Osteoblast (primary cell): ENCODE measurements around the gene NPNT. TPM values are rescaled to one million over a fixed set of nuclear protein-coding genes. Genes with fewer than 3 reads are reported as not detected.

ENCODE experiments used
- DNase-seq: peaks from one replicate; pipeline ENCODE4 v3.0.0; 2011; ENCODE audit warnings: low spot score, mixed read lengths; ENCODE audit not compliant: insufficient read length; ENCODE audit errors: missing footprints
- H2AFZ ChIP-seq: 2 replicates; pipeline ENCODE4 v1.6.0; 2011; ENCODE audit warnings: mild to moderate bottlenecking, low read length
- H3K27ac ChIP-seq: 2 replicates; pipeline ENCODE4 v1.5.1; 2011; ENCODE audit warnings: mild to moderate bottlenecking, low read depth, low read length, moderate library complexity
- H3K27me3 ChIP-seq: 2 replicates; pipeline ENCODE4 v1.6.0; 2012; ENCODE audit warnings: mild to moderate bottlenecking, control low read depth, inconsistent platforms, low read length, moderate library complexity; ENCODE audit not compliant: insufficient read depth
- H3K36me3 ChIP-seq: 2 replicates; pipeline ENCODE4 v1.5.1; 2011; ENCODE audit warnings: mild to moderate bottlenecking, low read length, control low read depth, moderate library complexity; ENCODE audit not compliant: insufficient read depth
- H3K4me1 ChIP-seq: 2 replicates; pipeline ENCODE4 v1.5.1; 2011; ENCODE audit warnings: mild to moderate bottlenecking, low read length, control low read depth, moderate library complexity; ENCODE audit not compliant: insufficient read depth
- H3K4me2 ChIP-seq: 2 replicates; pipeline ENCODE4 v1.6.0; 2011; ENCODE audit warnings: mild to moderate bottlenecking, low read length; ENCODE audit not compliant: insufficient read depth
- H3K4me3 ChIP-seq: fragments of 200-600 bp; sonication (generic); 3 replicates; pipeline ENCODE4 v1.5.1; 2012; ENCODE audit warnings: mild to moderate bottlenecking, low read length, inconsistent platforms; ENCODE audit not compliant: insufficient read depth
- H3K79me2 ChIP-seq: 2 replicates; pipeline ENCODE4 v1.6.0; 2012; ENCODE audit warnings: mild to moderate bottlenecking, low read length, control low read depth, inconsistent platforms; ENCODE audit not compliant: insufficient read depth
- H3K9me3 ChIP-seq: 2 replicates; pipeline ENCODE4 v1.5.1; 2011; ENCODE audit warnings: low read depth, low read length, control low read depth
- H4K20me1 ChIP-seq: 2 replicates; pipeline ENCODE4 v1.6.0; 2012; ENCODE audit warnings: mild to moderate bottlenecking, low read length, control low read depth; ENCODE audit not compliant: insufficient read depth
- total RNA-seq: library from RNA; depleted of rRNA; stranded (reverse); fragments of >200 nt; gene quantifications from 2 replicates; pipeline ENCODE4 v1.2.3, GENCODE V29; 2012
- TF ChIP-seq, protein P1 (sequence below): IDR thresholded peaks from 2 replicates; pipeline ENCODE4 v1.5.1; 2011; ENCODE audit warnings: mild to moderate bottlenecking, low read depth, low read length, moderate library complexity; ENCODE audit errors: extremely low read depth

The NPNT gene
- total RNA-seq, 1 donor: 0.36 TPM

DNA sequence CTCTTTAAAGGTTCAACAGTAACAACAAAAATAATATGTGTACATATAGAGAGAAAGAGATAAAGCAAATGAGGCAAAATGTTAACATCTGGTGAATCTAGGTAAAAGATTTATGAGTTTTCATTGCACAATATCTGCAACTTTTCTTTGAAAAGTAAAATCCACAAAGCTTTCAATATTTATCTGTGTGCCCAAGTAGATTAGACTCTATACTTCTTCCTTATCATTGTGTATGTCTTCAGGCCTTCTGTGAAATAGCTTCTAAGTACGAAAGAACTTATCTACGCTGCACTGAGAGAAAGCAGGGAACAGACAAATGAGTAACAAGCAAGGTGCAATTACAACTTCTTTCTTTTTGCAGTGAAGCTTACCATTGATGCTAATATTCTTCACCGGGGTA lies 81.6 kb downstream of the NPNT start:
- Histone ChIP-seq H4K20me1 (no peaks in the 10 kb centered on the region), H3K27me3 (no peaks in the 10 kb centered on the region), H3K27ac (no peak overlapping the region), H2AFZ (no peak overlapping the region), H3K4me2 (no peak overlapping the region), H3K79me2 (no peaks in the 10 kb centered on the region), H3K9me3 (no peaks in the 10 kb centered on the region), H3K36me3 (no peaks in the 10 kb centered on the region), H3K4me1 (peaks cover 9% of the 10 kb centered on the region), H3K4me3 (no peak overlapping the region)
- TF ChIP-seq, protein P1, sequence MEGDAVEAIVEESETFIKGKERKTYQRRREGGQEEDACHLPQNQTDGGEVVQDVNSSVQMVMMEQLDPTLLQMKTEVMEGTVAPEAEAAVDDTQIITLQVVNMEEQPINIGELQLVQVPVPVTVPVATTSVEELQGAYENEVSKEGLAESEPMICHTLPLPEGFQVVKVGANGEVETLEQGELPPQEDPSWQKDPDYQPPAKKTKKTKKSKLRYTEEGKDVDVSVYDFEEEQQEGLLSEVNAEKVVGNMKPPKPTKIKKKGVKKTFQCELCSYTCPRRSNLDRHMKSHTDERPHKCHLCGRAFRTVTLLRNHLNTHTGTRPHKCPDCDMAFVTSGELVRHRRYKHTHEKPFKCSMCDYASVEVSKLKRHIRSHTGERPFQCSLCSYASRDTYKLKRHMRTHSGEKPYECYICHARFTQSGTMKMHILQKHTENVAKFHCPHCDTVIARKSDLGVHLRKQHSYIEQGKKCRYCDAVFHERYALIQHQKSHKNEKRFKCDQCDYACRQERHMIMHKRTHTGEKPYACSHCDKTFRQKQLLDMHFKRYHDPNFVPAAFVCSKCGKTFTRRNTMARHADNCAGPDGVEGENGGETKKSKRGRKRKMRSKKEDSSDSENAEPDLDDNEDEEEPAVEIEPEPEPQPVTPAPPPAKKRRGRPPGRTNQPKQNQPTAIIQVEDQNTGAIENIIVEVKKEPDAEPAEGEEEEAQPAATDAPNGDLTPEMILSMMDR: no peak
- DNase-seq: no peak

- no peaks in the 10 kb centered on the region for H3K79me2 ChIP-seq
- H3K27me3 ChIP-seq: no peaks in the 10 kb centered on the region
- no peaks in the 10 kb centered on the region for H3K9me3 ChIP-seq
- peak overlapping the region; percentile 78 for H3K27ac ChIP-seq
- no peaks in the 10 kb centered on the region for H4K20me1 ChIP-seq
- TF ChIP-seq, protein P1: no peak
- peak overlapping the region; percentile 53 for H3K4me2 ChIP-seq
- no peaks in the 10 kb centered on the region for H3K36me3 ChIP-seq
- no peak overlapping the region for H2AFZ ChIP-seq
- no peak for DNase-seq
- peaks cover 9% of the 10 kb centered on the region for H3K4me1 ChIP-seq
- H3K4me3 ChIP-seq: no peak overlapping the region
Observed at GRCh38 chr4:105978684-105979296, 83.5 kb downstream of the NPNT start.

DNA sequence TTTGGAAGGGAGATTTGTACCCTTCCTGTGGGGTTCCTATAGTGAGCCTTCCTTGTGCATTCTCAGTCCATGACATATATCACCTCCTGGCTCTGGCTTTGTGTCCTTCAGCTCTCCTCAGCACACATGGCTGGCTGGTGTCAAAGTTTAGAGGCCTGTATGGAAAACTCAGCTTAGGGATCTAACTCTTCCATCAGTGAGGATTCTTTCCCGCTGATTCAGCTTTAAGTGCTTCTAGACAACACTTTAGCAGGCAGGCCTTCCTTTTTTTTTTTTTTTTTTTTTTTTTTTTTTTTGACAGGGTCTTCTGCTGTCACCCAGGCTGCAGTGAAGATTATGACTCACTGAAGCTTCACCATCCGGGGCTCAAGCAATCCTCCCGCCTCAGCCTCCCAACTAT lies 84.2 kb downstream of the NPNT start:
- peak; percentile 41 for DNase-seq
- peaks cover 9% of the 10 kb centered on the region for H3K4me1 ChIP-seq
- H3K27me3 ChIP-seq: no peaks in the 10 kb centered on the region
- H3K9me3 ChIP-seq: no peaks in the 10 kb centered on the region
- no peaks in the 10 kb centered on the region for H4K20me1 ChIP-seq
- peak overlapping the region; percentile 78 for H3K27ac ChIP-seq
- no peak overlapping the region for H3K4me3 ChIP-seq
- H3K79me2 ChIP-seq: no peaks in the 10 kb centered on the region
- H3K4me2 ChIP-seq: peak overlapping the region; percentile 53
- TF ChIP-seq, protein P1: no peak
- no peaks in the 10 kb centered on the region for H3K36me3 ChIP-seq
- H2AFZ ChIP-seq: no peak overlapping the region

- Histone ChIP-seq H4K20me1 (no peaks in the 10 kb centered on the region), H3K4me3 (no peak overlapping the region), H3K4me2 (no peak overlapping the region), H2AFZ (no peak overlapping the region), H3K36me3 (no peaks in the 10 kb centered on the region), H3K9me3 (no peaks in the 10 kb centered on the region), H3K4me1 (no peaks in the 10 kb centered on the region), H3K27ac (no peak overlapping the region), H3K79me2 (no peaks in the 10 kb centered on the region), H3K27me3 (no peaks in the 10 kb centered on the region)
- TF ChIP-seq, protein P1: no peak
- no peak for DNase-seq
Observed at GRCh38 chr4:105988671-105989070, 93.4 kb downstream of the NPNT start.
